GM21528 (cell line): ENCODE data around the gene ATP6V0D1.
"Not testable (repeated sequence)": the region's sequence is repeated elsewhere in the genome, so short reads cannot be mapped to it uniquely, and the experiment has no call there.

Experiments used
- ATAC-seq: cut with Tn5 transposase; IDR thresholded peaks from one replicate; pipeline ENCODE4 v1.9.1; 2021; ENCODE audit warnings: mild to moderate bottlenecking, moderate library complexity; ENCODE audit not compliant: unreplicated experiment, low FRiP score

ATP6V0D1 gene

GRCh38 chr16:67504031-67505021, 23.4 kb upstream of the ATP6V0D1 start:
- ATAC-seq, result no peak

DNA sequence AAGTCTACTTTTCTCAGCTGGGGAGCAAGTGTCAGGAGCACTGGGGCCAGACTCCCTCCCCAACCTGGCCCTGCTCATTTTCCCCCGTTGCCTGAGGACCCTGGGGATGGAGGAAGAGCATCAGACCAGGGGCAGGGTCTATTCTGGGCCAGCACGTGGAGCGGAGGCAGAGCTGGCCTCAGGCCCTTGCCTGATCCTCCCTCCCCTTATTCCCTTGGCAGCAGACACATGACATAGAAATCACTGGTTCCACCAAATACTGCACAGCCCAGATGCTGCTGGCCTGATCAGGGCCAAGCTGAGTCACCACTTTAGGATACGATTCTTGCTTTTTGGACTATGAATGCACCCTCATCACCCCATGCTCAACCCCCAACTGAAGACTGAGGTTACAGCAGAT, 18.1 kb upstream of the ATP6V0D1 start:
- no peak for ATAC-seq

DNA sequence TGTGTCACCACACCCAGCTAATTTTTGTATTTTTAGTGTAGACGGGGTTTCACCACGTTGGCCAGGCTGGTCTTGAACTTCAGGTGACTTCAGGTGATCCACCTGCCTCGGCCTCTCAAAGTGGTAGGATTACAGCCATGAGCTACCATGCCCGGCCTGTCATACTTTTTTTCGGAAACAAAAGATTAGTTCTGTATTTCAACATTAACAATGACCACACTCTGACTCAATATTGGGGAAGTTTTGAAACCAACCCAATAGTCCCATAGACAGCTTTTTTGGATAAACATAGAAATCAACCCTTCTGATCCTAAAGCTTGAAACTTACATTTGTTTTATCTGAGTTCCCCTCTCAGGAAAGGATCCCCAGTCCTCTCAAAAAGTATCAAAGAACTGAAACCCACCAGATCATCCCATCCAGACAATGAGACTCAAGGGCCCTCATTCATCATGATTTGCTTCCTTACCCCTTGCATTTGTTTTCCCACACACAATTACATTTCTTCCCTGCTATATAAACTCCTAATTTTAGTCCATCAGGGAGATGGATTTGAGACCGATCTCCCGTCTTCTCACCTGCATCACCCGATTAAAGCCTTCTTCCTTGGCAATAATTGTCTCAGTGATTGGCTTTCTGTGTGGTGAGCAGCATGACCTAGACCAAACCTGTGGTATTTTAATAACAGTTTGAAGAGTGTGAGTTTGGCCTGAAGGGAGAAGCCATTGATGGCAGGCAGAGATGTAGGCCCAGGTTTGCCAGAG, 9.6 kb upstream of the ATP6V0D1 start:
- ATAC-seq, result no peak

GRCh38 chr16:67489401-67490083, 8.6 kb upstream of the ATP6V0D1 start:
- ATAC-seq, result no peak

GRCh38 chr16:67487561-67487960, 6.6 kb upstream of the ATP6V0D1 start:
- ATAC-seq, result not testable (repeated sequence)

DNA sequence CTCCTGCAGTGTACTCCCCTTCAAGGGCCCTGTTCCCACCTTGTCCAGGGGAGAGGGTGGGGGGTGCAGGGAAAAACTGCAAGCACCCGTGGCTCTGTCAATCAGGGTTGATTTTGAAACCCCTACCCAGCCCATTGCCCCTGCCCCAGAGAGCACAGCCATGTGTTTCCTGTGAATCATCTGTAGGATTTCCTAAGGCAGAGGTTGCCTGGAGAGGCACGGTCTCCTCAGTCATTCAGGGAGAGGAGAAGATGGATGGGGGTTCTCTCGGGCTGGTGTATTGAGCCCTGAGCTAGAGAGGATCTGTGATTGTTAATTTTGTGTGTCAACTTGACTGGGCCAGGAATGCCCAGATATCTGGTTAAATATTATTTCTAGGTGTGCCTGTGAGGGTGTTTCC, 5.8 kb upstream of the ATP6V0D1 start:
- no peak for ATAC-seq

- ATAC-seq, result no peak
Observed at GRCh38 chr16:67483731-67484525, 3.0 kb upstream of the ATP6V0D1 start.

- no peak for ATAC-seq
Observed at GRCh38 chr16:67483150-67483549, 2.2 kb upstream of the ATP6V0D1 start, which contains the start of gene AGRP. Gene AGRP, minus strand, starts transcription at chr16:67483547. Its CDS starts 149 bp downstream, at chr16:67483398.

- ATAC-seq, result no peak
Observed at GRCh38 chr16:67482233-67482924, 1.4 kb upstream of the ATP6V0D1 start.

- ATAC-seq, result peak; percentile 2
Observed at GRCh38 chr16:67481561-67482232, 740 bp upstream of the ATP6V0D1 start.

- ATAC-seq, result no peak
Observed at GRCh38 chr16:67477960-67478554, 2.9 kb downstream of the ATP6V0D1 start.

- no peak for ATAC-seq
Observed at GRCh38 chr16:67474551-67475455, 6.2 kb downstream of the ATP6V0D1 start.

- no peak for ATAC-seq
Observed at GRCh38 chr16:67471758-67472384, 9.1 kb downstream of the ATP6V0D1 start.

DNA sequence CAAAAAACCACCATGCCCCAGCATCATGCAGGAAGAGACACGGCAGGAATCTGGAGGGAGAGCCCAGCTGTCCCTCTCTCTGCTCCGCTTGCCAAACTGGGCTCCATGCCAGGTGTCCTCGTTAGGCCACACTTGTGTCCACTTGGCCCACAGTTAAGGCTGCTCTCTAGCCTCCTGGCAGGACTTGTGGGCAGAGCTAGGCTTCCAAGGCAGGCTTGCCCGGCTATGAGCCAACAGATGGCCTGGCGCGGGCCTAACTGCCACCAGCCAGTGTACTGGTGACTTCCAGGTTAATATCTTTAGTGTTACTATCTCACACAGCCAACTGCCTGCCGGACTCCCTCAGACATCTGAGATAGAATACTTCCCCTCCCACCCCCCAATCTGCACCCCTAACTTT, 10.6 kb downstream of the ATP6V0D1 start:
- ATAC-seq, result no peak

DNA sequence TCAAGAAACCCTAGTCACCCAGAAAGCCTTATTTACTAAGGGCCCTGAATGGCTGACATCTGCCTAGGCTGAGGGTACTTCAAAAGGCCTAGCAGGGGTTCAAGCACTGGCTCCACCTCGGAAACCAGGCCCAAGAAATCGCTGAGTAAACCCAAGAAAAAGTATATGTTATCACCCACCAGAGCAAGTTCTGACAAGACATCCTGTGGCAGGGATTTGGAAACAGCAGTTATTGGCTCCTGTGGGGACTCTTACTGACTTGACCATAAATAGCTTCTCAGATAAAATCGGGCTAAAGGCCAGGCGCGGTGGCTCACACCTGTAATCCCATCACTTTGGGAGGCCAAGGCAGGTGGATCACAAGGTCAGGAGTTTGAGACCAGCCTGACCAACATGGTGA, 12.2 kb downstream of the ATP6V0D1 start:
- no peak for ATAC-seq

- no peak for ATAC-seq
Observed at GRCh38 chr16:67466581-67466980, 14.4 kb downstream of the ATP6V0D1 start.

DNA sequence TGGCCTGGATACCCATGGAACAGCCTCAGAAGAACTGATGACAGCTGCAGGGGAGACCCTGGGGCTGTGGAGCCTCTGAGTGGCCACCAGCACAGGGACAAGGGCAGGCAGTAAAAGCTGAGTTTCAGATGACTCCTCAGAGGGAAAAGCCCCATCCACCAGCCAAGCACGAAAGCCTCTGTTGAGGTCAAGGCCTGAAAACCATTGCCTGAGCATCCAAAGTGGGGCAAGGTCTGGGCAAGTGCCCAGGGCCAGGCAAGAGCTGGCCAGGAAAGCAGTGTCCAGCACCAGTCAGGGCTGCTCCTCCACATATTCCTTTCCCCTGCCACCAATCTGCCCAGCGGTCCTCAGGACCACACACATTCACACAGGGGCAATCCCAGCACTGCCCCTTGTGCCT, 16.4 kb downstream of the ATP6V0D1 start:
- ATAC-seq, result no peak
